ENCODE results near the gene ZMYND12.
"Not testable (repeated sequence)": the region's sequence is repeated elsewhere in the genome, so short reads cannot be mapped to it uniquely, and the experiment has no call there.

- TF ChIP-seq CTCF (IDR thresholded peaks at IDR 0.05; ENCODE audit: low read length); EZH2 (IDR thresholded peaks at IDR 0.05; ENCODE audit: borderline replicate concordance, low read length): not testable (repeated sequence)
Observed at GRCh38 chr1:42477354-42477753, 21.5 kb upstream of the ZMYND12 start.
